MM.1S (cell line): ENCODE data around the gene KCNH1.

Source experiments
- DNase-seq: peaks from one replicate; pipeline ENCODE4 v3.0.0-alpha.2; 2015
- H2AFZ ChIP-seq: fragments of 300-600 bp; sonication (generic); 2 replicates; pipeline ENCODE4 v1.6.0; 2016; ENCODE audit warnings: antibody characterized with exemption, low read length
- H3F3A ChIP-seq: fragments of 300-600 bp; sonication (generic); 2 replicates; pipeline ENCODE4 v1.6.1; 2016; ENCODE audit warnings: mild to moderate bottlenecking, antibody characterized with exemption, low read length, moderate library complexity, mixed read lengths; ENCODE audit not compliant: insufficient read depth
- H3K27ac ChIP-seq: fragments of 300-600 bp; sonication (generic); 2 replicates; pipeline ENCODE4 v1.5.1; 2016; ENCODE audit warnings: mild to moderate bottlenecking, low read length
- H3K27me3 ChIP-seq: fragments of 300-600 bp; sonication (generic); replicated peaks from 2 replicates; pipeline ENCODE4 v1.6.0; 2016; ENCODE audit warnings: low read length; ENCODE audit not compliant: insufficient read depth
- H3K36me3 ChIP-seq: fragments of 300-600 bp; sonication (generic); replicated peaks from 2 replicates; pipeline ENCODE4 v1.6.1; 2016; ENCODE audit warnings: mild to moderate bottlenecking, low read length, mixed read lengths; ENCODE audit not compliant: insufficient read depth
- H3K4me1 ChIP-seq: fragments of 300-600 bp; sonication (generic); 2 replicates; pipeline ENCODE4 v1.6.1; 2016; ENCODE audit warnings: low read length, mixed read lengths
- H3K4me2 ChIP-seq: fragments of 300-600 bp; sonication (generic); 2 replicates; pipeline ENCODE4 v1.6.0; 2016; ENCODE audit warnings: low read depth, low read length
- H3K4me3 ChIP-seq: fragments of 300-600 bp; sonication (generic); 2 replicates; pipeline ENCODE4 v1.5.1; 2016; ENCODE audit warnings: low read length, mixed read lengths
- H3K79me2 ChIP-seq: fragments of 300-600 bp; sonication (generic); 2 replicates; pipeline ENCODE4 v1.6.1; 2016; ENCODE audit warnings: mixed run types, low read length, mixed read lengths
- H3K9ac ChIP-seq: fragments of 300-600 bp; sonication (generic); 2 replicates; pipeline ENCODE4 v1.6.1; 2016; ENCODE audit warnings: low read length, mixed read lengths
- H3K9me2 ChIP-seq: fragments of 300-600 bp; sonication (generic); replicated peaks from 2 replicates; pipeline ENCODE4 v1.6.1; 2016; ENCODE audit warnings: mild to moderate bottlenecking, low read length, mixed read lengths; ENCODE audit not compliant: insufficient read depth
- H3K9me3 ChIP-seq: fragments of 300-600 bp; sonication (generic); replicated peaks from 2 replicates; pipeline ENCODE4 v1.6.1; 2016; ENCODE audit warnings: mild to moderate bottlenecking, low read length, mixed read lengths; ENCODE audit not compliant: insufficient read depth
- H4K20me1 ChIP-seq: fragments of 300-600 bp; sonication (generic); 2 replicates; pipeline ENCODE4 v1.6.1; 2016; ENCODE audit warnings: mild to moderate bottlenecking, low read length, moderate library complexity, mixed read lengths; ENCODE audit not compliant: insufficient read depth
- EZH2 ChIP-seq: fragments of 300-600 bp; sonication (generic); optimal IDR thresholded peaks from 2 replicates; pipeline ENCODE3; 2017; ENCODE audit warnings: low read depth, mild to moderate bottlenecking, antibody characterized with exemption, low read length, mixed read lengths
- EZH2phosphoT487 ChIP-seq: fragments of 300-600 bp; sonication (generic); IDR thresholded peaks from 2 replicates; pipeline ENCODE4 v1.6.1; 2018; ENCODE audit warnings: antibody characterized with exemption, low read length
- TF ChIP-seq, protein P1 (sequence below): fragments of 300-600 bp; sonication (generic); IDR thresholded peaks from 2 replicates; pipeline ENCODE4 v1.5.1; 2016; ENCODE audit warnings: antibody characterized with exemption, low read length, mixed read lengths

The KCNH1 gene

DNA sequence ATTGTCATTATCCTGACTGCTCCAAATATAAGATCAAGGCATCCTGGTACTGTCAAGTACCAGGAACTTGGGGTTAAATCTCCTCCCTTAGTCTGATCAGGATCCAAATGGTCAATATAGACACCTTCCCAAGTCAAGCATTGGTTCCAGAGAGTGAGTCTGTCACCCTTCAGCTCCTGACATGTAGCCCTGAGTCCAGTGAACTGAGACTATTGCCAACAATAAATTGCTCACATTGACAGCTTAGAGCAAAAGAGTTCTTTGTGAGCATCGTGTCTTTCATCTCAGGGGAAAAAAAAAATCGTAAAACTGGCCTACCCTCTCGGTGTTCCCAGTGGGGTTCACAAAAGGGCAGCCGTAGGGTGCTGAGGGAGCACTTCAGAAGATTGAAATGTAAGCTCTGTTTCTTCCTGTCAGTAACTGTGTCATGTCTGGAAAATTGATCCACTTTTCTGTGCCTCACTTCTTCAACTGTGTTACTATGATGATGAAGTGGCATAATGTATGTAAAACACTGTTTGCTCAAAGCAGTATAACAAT, 228.5 kb downstream of the KCNH1 start:
- Histone ChIP-seq H3K4me1 (peaks cover 4% of the 10 kb centered on the region; the same call in 1 of the 2 replicates), H2AFZ (no peak overlapping the region), H3K79me2 (no peaks in the 10 kb centered on the region), H4K20me1 (no peaks in the 10 kb centered on the region), H3K4me2 (no peak overlapping the region), H3F3A (no peaks in the 10 kb centered on the region), H3K4me3 (no peak overlapping the region), H3K27me3 (no peaks in the 10 kb centered on the region), H3K9ac (no peak overlapping the region), H3K9me3 (no peaks in the 10 kb centered on the region), H3K9me2 (no peaks in the 10 kb centered on the region), H3K36me3 (no peaks in the 10 kb centered on the region), H3K27ac (no peak overlapping the region)
- TF ChIP-seq, protein P1, sequence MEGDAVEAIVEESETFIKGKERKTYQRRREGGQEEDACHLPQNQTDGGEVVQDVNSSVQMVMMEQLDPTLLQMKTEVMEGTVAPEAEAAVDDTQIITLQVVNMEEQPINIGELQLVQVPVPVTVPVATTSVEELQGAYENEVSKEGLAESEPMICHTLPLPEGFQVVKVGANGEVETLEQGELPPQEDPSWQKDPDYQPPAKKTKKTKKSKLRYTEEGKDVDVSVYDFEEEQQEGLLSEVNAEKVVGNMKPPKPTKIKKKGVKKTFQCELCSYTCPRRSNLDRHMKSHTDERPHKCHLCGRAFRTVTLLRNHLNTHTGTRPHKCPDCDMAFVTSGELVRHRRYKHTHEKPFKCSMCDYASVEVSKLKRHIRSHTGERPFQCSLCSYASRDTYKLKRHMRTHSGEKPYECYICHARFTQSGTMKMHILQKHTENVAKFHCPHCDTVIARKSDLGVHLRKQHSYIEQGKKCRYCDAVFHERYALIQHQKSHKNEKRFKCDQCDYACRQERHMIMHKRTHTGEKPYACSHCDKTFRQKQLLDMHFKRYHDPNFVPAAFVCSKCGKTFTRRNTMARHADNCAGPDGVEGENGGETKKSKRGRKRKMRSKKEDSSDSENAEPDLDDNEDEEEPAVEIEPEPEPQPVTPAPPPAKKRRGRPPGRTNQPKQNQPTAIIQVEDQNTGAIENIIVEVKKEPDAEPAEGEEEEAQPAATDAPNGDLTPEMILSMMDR, result no peak
- no peak for TF ChIP-seq EZH2phosphoT487
- TF ChIP-seq EZH2, result no peak
- DNase-seq, result no peak

- Histone ChIP-seq H3K4me2 (no peak overlapping the region), H3K27ac (no peak overlapping the region), H3K9me2 (no peaks in the 10 kb centered on the region), H4K20me1 (no peaks in the 10 kb centered on the region), H2AFZ (no peak overlapping the region), H3K27me3 (no peaks in the 10 kb centered on the region), H3K9ac (no peak overlapping the region), H3K4me1 (peaks cover 4% of the 10 kb centered on the region; the same call in 1 of the 2 replicates), H3K36me3 (no peaks in the 10 kb centered on the region), H3K4me3 (no peak overlapping the region), H3K9me3 (no peaks in the 10 kb centered on the region), H3F3A (no peaks in the 10 kb centered on the region), H3K79me2 (no peaks in the 10 kb centered on the region)
- no peak for DNase-seq
- TF ChIP-seq EZH2phosphoT487 (no peak), EZH2 (no peak)
- TF ChIP-seq, protein P1, result no peak
Measured at GRCh38 chr1:210901981-210902770, 231.8 kb downstream of the KCNH1 start.

DNA sequence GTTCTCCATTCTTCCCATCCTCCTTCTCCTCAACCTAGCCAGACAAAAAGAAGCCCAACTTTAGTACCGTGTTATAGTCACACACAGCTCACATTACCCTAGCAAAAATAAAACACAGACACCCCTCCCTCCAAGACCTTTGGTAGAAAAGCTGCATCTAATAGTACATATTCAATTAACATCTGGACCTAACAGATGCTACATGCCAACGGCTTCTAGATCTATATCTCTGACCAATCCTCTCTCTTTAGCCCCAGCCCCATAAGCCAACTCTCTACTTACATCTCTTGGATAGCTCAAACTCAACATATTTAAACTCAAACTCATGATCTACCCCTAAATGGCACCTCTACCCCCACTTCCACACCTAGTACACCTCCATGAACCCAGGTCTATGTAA, 233.1 kb downstream of the KCNH1 start:
- no peak for DNase-seq
- peaks cover under 1% of the 10 kb centered on the region; the same call in 1 of the 2 replicates for H3K4me1 ChIP-seq
- no peaks in the 10 kb centered on the region for H3K9me2 ChIP-seq
- H3K79me2 ChIP-seq, result no peaks in the 10 kb centered on the region
- no peaks in the 10 kb centered on the region for H3K27me3 ChIP-seq
- H3K4me3 ChIP-seq, result no peak overlapping the region
- no peak overlapping the region for H2AFZ ChIP-seq
- no peak overlapping the region for H3K4me2 ChIP-seq
- no peaks in the 10 kb centered on the region for H4K20me1 ChIP-seq
- no peak overlapping the region for H3K9ac ChIP-seq
- H3K9me3 ChIP-seq, result no peaks in the 10 kb centered on the region
- no peaks in the 10 kb centered on the region for H3K36me3 ChIP-seq
- no peak overlapping the region for H3K27ac ChIP-seq
- H3F3A ChIP-seq, result no peaks in the 10 kb centered on the region
- TF ChIP-seq EZH2phosphoT487 (no peak), EZH2 (no peak)
- TF ChIP-seq, protein P1, result no peak
